ENCODE measurements around the gene MC3R.

MC3R gene

DNA sequence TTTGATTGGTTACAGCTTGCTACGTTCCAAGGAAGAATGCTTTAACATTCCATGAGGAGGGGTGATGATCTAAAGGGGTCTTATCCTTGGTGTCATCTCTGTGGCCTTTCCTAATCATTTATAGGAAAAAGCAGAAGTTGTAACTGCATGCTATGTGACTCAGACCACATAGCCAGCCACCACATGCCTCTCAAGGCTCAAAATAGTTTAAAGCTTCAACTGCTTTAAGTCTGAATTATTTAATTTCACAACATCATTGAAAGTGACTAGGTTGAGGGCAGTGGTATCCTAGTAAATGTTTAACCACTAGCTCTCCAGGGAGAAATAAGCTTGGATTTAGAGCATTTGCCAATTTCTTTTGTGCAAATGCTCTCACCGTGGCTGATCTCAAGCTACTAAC, 29.7 kb downstream of the MC3R start:
- Histone ChIP-seq H3K4me3 (replicated peaks; ENCODE audit: insufficient read depth, low read length) (no peak overlapping the region), H3K27me3 (ENCODE audit: insufficient read depth, poor library complexity, severe bottlenecking) (no peaks in the 10 kb centered on the region), H3K27ac (replicated peaks) (no peak overlapping the region)
- TF ChIP-seq, protein P1, sequence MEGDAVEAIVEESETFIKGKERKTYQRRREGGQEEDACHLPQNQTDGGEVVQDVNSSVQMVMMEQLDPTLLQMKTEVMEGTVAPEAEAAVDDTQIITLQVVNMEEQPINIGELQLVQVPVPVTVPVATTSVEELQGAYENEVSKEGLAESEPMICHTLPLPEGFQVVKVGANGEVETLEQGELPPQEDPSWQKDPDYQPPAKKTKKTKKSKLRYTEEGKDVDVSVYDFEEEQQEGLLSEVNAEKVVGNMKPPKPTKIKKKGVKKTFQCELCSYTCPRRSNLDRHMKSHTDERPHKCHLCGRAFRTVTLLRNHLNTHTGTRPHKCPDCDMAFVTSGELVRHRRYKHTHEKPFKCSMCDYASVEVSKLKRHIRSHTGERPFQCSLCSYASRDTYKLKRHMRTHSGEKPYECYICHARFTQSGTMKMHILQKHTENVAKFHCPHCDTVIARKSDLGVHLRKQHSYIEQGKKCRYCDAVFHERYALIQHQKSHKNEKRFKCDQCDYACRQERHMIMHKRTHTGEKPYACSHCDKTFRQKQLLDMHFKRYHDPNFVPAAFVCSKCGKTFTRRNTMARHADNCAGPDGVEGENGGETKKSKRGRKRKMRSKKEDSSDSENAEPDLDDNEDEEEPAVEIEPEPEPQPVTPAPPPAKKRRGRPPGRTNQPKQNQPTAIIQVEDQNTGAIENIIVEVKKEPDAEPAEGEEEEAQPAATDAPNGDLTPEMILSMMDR (IDR thresholded peaks at IDR 0.05; ENCODE audit: insufficient read depth, low read length) = no peak
- no peak for TF ChIP-seq SPI1 (IDR thresholded peaks at IDR 0.05; ENCODE audit: borderline replicate concordance, low read depth)
- TF ChIP-seq POLR2AphosphoS5 (IDR thresholded peaks at IDR 0.05; ENCODE audit: low read depth) = no peak
- peak in 1 of 2 experiments; percentile 11 for DNase-seq (ENCODE audit: low read depth in 1 of 2, low spot score in 1 of 2)

DNA sequence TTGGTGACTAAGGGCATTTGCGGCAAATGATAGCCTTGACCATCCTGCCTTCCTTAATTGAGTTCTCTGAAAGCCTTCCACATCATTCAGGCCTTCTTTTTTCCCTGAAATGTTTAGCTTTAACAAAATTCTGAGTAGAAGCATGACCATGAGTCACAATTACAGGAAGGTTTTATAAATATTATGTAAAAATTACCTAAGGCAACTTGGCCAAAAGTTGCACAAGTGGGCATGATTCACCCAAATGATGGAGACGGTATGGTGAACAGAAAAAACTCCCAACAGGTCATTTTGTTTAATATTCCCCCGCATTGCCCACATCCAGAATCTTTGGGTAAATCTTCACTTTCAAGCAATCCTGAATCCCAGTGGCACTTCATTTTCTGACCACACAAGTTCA, 37.0 kb downstream of the MC3R start:
- no peak for TF ChIP-seq POLR2AphosphoS5 (IDR thresholded peaks at IDR 0.05; ENCODE audit: low read depth)
- TF ChIP-seq, protein P2, sequence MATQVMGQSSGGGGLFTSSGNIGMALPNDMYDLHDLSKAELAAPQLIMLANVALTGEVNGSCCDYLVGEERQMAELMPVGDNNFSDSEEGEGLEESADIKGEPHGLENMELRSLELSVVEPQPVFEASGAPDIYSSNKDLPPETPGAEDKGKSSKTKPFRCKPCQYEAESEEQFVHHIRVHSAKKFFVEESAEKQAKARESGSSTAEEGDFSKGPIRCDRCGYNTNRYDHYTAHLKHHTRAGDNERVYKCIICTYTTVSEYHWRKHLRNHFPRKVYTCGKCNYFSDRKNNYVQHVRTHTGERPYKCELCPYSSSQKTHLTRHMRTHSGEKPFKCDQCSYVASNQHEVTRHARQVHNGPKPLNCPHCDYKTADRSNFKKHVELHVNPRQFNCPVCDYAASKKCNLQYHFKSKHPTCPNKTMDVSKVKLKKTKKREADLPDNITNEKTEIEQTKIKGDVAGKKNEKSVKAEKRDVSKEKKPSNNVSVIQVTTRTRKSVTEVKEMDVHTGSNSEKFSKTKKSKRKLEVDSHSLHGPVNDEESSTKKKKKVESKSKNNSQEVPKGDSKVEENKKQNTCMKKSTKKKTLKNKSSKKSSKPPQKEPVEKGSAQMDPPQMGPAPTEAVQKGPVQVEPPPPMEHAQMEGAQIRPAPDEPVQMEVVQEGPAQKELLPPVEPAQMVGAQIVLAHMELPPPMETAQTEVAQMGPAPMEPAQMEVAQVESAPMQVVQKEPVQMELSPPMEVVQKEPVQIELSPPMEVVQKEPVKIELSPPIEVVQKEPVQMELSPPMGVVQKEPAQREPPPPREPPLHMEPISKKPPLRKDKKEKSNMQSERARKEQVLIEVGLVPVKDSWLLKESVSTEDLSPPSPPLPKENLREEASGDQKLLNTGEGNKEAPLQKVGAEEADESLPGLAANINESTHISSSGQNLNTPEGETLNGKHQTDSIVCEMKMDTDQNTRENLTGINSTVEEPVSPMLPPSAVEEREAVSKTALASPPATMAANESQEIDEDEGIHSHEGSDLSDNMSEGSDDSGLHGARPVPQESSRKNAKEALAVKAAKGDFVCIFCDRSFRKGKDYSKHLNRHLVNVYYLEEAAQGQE (IDR thresholded peaks at IDR 0.05; ENCODE audit: insufficient replicate concordance, low read depth) = no peak
- TF ChIP-seq SPI1 (IDR thresholded peaks at IDR 0.05; ENCODE audit: borderline replicate concordance, low read depth) = no peak
- TF ChIP-seq GABPA (IDR thresholded peaks at IDR 0.05; ENCODE audit: low read depth) = no peak
- TF ChIP-seq, protein P1 (IDR thresholded peaks at IDR 0.05; ENCODE audit: insufficient read depth, low read length) = no peak
- no peak overlapping the region for H3K27ac ChIP-seq (replicated peaks)
- H3K27me3 ChIP-seq (ENCODE audit: insufficient read depth, poor library complexity, severe bottlenecking) = no peaks in the 10 kb centered on the region
- DNase-seq (ENCODE audit: low read depth in 1 of 2, low spot score in 1 of 2) = peak in 1 of 2 experiments; percentile 10
- no peak overlapping the region for H3K4me3 ChIP-seq (replicated peaks; ENCODE audit: insufficient read depth, low read length)

DNA sequence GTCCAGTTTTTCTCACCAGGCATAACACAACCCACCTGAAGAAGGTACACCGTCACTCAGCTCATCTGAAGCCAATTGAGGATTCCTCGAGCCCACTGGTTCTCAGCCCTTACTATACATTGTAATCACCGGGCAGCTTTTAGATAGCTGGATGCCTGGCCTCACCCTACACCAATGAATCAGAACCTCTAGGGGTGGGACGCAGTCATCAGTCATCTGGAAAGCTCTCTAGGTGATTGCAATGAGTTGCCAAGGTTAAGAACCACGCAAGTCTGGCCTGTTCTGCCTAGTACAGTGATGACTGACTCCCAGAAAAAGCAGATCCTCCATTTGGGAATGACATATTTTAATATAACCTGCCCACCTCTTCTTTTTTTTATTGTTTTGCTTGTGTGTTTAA, 41.1 kb downstream of the MC3R start:
- TF ChIP-seq SPI1 (IDR thresholded peaks at IDR 0.05; ENCODE audit: borderline replicate concordance, low read depth) (no peak), GABPA (IDR thresholded peaks at IDR 0.05; ENCODE audit: low read depth) (no peak), POLR2AphosphoS5 (IDR thresholded peaks at IDR 0.05; ENCODE audit: low read depth) (no peak)
- TF ChIP-seq, protein P2 (IDR thresholded peaks at IDR 0.05; ENCODE audit: insufficient replicate concordance, low read depth) = no peak
- TF ChIP-seq, protein P1 (IDR thresholded peaks at IDR 0.05; ENCODE audit: insufficient read depth, low read length) = no peak
- no peaks in the 10 kb centered on the region for H3K27me3 ChIP-seq (ENCODE audit: insufficient read depth, poor library complexity, severe bottlenecking)
- DNase-seq (ENCODE audit: low read depth in 1 of 2, low spot score in 1 of 2) = no peak
- no peak overlapping the region for H3K4me3 ChIP-seq (replicated peaks; ENCODE audit: insufficient read depth, low read length)
- H3K27ac ChIP-seq (replicated peaks) = no peak overlapping the region

DNA sequence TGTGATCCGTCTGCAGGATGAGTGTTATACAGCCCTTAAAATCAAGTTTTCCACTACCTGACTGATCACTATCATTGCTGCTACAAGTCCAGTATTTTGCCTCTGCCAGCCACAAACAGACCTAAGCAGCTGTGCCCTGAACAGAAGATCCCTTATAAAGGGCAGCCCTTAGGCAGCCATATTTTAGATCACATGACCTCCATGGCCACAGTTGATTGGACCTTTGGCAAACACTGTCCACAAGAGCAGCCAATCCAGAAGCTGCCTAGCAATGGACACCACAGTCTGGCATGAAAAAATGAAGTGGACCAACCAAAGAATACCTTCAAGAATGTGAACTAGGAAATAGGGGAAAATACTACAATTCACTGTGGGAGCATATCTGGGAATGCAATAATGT, 50.8 kb downstream of the MC3R start:
- Histone ChIP-seq H3K27me3 (ENCODE audit: insufficient read depth, poor library complexity, severe bottlenecking) (peaks cover 9% of the 10 kb centered on the region), H3K4me3 (replicated peaks; ENCODE audit: insufficient read depth, low read length) (no peak overlapping the region), H3K27ac (replicated peaks) (no peak overlapping the region)
- TF ChIP-seq, protein P2 (IDR thresholded peaks at IDR 0.05; ENCODE audit: insufficient replicate concordance, low read depth) = no peak
- TF ChIP-seq, protein P1 (IDR thresholded peaks at IDR 0.05; ENCODE audit: insufficient read depth, low read length) = no peak
- TF ChIP-seq SPI1 (IDR thresholded peaks at IDR 0.05; ENCODE audit: borderline replicate concordance, low read depth) = no peak
- DNase-seq (ENCODE audit: low read depth in 1 of 2, low spot score in 1 of 2) = no peak
